NCI-H2107 treated with DMSO at 0.1 percent for 48 hours (cell line): ENCODE measurements around the gene CFAP45.
A peak's percentile ranks its signal among the peaks of the same experiment; 100 is the strongest.

Experiments
- DNase-seq: peaks from one replicate; lab custom pipeline; 2025; ENCODE audit not compliant: unreplicated experiment; lab: John Stamatoyannopoulos, UW

CFAP45 gene

DNA sequence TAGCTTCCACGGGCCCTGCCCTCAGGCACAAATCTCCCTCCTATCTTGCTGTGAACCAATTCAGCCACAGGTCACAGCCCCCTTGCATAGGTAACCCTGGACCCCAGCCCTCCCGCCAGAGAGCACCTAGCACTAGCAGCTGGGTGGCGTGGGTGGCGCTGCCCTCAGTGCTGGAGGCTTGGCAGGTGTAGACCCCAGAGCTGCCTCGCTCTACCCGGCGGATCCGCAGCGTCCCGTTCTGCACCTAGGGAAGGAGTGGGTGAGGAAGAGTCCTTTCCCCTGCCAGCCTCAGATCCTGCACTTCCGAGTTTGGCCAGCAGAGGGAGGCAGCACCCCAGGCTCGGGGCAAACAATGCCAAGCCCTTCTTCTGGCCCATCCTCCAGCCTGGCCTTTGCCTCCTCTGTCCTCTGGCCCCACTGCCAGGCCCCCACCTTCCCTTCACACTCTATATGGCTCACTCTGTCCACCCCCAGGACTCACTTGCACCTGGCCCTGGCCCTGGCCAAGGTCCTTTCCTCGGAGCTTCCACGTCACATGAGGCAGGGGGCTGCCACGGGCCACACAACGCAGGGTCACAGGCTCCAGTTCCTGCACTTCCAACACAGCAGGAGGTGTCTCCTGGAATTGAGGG lies 36.4 kb upstream of the CFAP45 start:
- peak; percentile 60 for DNase-seq

DNA sequence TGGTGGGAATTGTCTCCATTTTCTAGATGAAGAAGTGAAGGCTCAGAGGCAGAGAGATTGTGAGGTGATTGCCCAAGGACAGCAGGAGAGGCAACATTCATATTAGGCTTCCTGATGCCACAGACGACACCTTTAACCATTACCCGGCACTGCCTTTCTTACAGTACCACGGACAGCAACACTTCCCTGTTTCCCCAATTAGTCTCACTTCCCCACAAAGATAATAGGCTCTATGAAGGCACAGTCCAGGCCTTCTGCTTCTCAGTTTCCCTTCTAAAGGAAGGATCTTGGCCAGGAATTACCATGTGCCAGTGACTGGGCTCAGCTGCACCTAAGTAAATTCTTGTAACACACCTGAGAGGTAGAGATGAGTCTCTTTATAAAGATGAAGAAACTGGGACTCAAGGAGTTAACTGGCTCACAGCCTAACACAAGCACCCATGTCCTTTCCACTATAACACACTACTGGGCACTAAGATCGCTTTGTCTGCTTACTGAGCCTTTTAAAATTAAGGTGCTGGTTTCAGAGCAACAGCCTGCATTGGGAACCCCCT lies 35.8 kb upstream of the CFAP45 start:
- DNase-seq, result no peak

DNA sequence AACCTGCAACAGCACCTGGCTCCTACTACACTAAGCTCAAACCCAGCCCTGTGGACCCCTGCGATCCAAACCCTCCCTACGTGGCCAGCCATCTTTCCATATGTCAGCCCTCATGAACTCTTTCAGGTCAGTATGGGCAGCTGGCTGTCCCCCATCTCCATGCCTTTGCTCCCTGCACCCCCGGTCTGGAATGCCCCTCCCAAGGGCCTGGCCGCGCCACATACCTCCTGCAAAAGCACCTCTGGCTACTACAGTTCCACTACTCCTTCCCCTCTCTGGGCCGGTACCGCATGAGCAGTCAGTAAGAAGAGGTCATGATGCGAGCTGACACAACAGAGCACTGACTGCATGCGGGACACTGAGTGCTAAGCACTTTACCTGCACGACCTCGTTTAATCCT lies 35.3 kb upstream of the CFAP45 start:
- no peak for DNase-seq

DNA sequence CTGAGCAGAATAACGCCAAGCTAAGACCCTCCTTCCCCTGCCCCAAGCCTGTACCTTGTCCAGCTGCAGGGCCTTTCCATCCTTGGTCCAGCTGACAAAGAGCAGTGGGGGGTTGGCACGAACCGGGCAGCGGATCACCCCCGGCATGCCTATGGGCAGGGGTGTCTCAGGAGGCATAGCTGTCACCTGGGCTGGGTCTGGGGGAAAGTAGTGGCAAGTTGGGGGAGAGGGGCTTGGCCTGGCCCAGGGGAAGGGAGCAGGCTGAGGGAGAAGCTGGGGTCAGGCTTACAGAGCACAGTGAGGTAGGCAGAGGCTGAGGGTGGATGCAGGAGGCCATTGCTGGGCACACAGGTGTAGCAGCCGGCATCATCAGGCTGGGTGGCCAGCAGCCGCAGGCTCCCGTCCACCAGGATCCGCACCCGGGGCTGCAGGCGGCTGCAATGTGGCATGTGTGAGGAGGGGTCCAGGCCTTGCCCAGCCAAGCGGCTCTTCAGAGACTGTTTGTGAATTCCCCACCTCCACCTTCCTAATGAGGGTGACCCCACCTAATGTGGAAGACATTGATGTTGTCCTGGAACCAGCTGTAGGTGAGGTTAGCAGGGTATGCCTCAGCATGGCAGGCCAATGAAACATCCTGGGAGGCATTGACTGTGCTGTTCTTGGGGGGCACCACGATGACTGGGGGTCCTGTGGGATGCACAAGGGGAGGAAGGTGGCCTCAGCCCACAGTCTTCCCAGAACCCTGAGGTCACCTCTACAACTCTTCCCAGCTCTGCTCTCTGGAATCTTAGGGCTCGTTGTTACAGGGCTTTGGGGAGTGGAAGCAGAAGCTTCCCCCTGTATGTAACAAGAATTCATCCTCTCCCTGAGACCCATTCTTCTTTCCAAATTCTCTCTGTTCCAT lies 34.4 kb upstream of the CFAP45 start:
- DNase-seq, result no peak

DNA sequence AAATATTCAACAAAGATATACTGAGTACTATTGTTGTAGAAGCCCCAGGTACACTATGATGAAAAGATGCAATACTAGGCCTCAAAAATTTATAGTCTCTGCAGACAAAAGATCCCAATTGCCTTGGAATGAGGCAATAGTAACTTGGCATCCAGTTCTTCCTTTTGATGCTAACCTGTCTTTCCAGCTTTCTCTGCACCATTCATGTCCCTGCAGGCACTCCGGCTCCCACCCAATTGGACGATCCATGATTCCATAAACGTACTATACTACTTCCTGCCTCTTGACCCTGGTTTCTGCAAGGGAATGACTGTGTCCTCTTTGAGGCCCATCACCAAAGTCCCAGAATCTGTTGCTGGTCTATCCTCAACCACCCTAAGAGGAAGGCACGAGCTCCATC lies 33.4 kb upstream of the CFAP45 start:
- no peak for DNase-seq

DNA sequence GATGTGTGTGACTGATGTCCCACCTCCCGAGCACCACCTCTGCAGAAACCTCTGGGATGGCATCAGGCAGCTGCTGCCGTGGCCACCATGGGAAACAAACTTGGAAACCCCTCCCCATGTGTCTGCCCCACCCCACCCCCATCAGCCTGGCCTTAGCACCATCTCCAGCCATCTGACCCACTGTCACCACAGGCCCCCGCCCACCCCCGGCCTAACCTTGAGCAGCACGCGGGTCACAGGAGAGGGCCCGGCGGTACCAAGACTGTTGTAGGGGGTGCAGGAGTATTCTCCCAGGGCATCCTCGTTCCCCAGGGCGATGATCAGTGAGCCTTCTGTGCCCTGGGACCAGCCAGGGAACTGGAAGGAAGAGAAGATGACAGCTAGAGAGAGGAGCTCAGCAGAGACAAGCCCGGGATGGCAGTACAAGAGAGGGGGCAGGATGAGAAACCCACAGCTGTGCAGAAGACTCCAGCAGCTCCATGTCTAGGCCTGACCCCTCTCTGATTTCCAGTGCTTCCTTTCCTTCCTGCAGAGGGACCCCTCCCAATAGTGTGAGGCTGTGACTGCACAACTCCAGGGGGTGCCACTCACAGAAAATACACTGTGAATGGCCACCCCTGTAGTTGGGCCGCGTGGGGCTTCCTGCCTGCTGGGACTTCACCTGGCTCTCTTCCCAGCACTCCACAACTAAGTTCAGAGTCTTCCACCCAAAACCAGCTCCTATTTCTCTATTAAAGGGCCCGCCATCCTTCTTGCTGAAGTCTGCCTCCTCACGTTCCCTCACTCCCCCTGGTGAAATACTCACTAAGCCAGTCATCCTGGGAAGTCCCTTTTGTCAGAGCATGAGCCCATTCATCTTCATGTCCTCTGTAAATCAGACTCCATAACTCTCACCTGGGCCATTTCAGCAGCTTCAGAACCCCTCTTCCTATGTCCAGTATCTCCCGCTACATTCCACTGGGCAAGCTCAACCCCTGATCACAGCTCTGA lies 32.6 kb upstream of the CFAP45 start:
- no peak for DNase-seq

DNA sequence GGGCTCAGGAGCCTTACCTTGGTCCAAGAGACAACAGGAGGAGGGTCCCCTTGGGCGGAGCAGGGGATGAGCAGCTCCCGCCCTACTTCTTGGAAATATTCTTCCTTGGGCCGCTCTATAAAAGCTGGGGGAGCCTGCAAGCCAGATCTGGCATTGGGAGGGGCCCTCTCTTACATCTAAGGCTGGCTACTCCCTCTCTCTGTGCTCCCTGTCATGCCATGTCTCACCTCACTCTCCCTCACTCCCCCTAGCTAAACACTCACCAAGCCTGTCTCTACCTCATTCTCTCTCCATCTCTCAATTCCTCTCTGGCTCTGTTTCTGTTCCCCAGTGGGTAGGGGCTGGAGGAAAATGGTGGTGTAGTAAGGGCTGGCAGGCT lies 31.8 kb upstream of the CFAP45 start:
- no peak for DNase-seq

DNA sequence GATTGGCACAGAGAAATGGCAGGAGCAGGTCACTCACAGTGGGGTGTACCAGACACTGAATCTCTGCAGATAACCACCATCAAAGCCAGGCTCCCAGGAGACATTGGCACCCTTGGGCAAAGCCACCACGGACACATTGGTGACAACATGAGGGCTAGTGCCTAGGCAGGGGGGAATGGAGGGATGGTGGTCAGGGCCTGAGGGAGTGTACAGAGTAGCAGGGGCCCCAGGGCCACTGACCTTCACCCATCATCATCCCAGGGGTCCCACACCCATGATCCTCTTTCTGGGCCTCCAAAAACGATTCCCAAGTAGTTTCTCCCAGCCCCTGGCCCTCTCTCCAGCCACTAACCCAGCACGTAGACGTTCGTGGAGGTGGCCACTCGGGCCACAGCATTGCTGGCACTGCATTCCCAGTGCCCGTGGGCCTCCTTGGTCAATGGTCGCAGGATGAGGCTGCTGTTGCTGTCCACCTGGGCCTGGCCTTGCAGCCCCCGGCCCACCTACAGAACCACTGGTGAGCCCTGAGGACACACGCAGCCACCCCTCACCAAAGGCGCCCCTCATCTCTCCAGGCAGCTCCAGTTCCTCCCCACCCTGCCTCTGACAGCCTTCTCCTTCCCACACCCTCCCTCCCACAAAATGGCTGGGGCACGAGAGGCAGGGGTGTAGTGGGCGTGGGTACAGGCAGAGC lies 31.3 kb upstream of the CFAP45 start:
- DNase-seq, result no peak

DNA sequence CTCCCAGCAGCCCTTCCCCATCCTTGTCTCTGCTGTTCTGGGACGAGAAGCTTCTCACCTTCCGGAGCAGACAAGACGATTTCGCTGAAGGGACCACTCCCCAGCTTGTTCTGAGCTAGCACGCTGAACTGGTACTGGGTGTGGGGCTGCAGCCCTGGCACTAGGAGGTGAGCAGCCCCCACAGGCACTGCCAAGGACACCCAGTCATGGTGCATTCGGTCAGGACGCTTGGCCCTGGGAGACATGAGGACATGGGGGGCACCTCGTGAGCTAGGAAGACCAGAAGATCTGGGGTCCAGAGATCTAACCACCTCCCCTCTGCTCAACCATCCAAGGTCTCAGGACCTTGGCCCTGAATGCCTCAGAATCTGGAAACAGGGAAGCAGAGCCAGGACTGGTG lies 30.7 kb upstream of the CFAP45 start:
- no peak for DNase-seq

DNA sequence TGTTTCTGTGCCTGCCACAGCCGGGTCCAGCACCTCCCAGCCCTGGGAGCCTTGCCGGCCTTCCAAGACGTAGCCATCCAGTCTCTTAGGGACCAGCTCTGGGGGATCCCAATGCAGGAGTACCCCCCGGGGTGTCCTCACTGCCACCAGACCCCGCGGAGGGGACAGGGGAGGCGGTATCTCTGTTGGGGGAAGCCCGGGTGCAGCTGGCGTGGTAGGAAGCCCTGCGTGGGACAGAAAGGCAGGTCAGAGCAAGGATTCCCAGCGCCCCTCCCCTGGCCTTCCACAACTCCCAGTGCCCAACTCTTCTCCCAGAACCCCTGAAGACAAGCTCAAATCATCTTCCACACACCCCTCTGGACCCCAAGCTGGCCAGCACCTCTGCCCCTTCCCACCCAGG lies 30.3 kb upstream of the CFAP45 start:
- DNase-seq, result no peak

DNA sequence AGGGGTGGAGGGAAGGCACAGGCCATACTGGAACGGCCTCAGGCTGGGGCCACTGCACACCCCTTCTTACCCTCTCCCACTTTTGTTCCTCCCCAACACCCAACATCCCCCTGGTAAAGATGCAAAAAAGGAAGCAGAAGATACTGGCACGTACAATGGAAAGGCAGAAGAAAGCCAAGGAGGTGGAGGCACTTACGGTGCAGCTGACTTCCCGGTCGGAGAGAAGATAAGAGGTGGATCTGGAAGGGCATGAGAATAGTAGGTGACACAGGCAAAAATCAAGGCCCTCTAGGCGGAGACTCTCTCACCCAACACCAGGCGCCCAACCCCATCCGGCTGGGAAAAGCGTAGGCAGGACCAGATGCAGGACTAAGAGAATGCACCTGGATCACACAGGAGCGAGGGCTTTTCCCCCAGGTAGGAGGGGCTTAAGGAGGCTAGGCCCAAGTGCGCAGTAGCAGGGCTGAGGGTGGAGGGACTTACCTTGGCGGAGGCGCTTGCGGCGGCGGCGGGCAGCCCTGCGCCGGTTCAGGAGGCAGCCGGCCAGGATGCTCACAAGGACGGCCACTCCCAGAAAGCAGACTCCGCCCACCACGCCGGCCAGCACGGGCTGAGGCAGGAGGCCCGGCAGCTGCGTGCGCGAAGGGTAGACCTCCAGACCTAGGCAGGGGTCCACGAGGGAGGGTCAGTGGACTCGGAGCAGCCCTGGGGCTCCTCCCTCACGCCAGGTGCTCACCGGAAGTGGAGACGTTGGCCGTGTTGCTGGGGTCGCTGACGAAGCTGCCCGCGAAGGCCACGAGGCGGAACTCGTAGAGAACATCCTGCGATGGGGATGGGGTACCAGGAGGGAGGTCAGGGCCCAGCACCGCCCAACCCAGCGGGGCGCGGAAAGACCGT lies 29.4 kb upstream of the CFAP45 start:
- DNase-seq, result no peak

DNA sequence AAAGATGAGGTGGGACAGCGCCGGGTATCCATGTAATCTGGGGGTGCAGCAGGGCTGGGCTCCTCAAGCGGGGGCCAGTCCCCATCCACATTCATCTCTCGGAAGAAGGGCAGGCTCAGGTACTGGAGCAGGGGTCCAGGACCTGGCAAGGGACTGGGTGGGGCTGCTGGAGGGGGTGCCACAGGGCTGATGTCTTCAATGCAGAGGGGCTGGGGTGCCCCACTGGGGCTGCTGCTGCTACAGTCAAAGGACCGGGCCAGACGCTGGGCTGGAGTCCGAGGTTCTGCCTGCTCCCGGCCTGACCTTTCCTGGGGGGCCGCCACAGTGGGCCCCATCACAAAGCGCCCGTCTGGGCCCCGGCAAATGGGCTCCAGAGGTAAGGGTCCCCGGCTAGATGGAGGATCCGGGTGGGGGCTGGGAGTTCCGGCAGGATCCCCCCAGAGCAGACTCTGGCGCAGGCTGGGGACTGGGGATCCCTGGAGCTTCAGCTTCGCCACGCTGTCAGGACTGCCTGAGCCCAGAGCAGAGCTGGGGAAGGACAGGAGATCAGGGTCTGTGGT lies 28.6 kb upstream of the CFAP45 start:
- DNase-seq, result no peak

DNA sequence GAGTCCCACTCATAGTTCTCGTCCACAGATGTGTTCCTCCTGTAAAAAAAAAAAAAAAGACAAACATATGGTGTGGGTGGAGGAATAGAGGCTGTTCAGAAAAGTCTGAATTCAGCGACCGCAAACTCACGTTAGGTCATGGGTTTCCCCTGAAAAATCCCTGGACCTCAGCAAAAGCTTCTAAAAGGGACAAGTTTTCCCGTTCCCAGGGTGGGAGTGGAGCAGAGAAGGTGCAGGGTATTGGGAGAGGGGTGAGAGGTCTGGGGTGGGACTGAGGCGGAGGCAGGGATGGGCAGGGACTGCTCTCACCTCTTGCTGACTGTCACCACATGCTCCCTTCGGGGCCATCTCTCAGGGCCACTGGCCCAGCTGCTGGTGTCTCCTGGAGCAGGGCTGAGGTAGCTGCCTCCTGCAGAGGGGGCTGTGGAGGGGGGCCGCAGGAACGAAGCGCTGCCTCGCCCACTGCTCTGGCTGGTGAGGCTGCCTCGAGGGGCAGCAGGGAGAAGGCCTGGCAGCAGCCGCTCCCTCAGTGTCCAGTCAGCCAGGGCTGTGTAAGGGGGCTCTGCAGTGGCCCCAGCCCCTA lies 28.0 kb upstream of the CFAP45 start:
- DNase-seq, result no peak

DNA sequence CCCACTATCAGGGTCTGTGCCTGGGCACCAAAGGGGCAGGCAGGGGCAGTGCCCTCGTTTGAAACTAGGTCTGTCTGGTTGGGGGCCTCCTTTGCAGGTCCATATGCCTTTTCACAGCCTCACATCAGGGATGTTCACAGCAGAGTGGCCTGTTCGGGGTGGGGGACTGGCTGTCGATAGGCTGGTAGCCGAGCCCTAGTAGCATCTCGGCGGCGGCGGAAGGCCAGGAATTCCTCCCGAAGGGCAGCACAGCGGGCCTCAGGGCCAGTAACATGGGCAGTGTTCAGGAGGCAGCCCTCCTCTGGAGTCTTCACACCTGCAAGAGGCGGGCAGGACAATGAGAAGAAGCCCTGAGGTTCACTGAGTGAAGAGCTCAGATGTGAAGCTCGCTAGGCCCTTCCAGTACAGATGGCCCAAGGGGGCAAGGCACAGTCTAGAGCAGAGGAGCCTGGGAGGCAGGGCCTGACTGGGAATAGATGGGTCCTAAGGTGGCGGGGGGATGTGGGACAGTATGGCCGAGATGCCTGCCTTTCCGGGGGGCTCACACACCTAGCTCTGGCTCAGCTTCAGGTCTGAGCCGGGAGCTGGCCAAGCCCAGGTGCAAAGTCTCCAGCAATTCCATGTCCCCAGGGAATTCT lies 27.4 kb upstream of the CFAP45 start:
- DNase-seq, result no peak

DNA sequence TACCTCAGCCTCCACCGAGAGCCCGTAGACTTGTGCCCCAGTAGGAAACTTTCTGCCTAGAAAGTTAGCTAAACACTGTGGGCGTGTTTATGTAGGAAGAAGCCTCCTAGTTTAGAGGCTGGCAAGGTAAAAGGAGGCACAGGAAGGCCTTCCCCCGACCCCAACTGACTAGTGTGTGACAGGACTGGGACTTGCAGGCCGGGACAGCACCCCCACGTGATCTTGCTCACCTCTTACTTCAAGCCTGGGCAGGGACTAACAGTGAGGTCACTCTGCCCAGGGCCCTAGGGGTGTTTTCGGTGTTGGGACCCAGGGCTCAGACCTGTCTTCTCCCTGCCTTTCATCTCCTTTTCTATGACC lies 25.7 kb upstream of the CFAP45 start:
- no peak for DNase-seq

DNA sequence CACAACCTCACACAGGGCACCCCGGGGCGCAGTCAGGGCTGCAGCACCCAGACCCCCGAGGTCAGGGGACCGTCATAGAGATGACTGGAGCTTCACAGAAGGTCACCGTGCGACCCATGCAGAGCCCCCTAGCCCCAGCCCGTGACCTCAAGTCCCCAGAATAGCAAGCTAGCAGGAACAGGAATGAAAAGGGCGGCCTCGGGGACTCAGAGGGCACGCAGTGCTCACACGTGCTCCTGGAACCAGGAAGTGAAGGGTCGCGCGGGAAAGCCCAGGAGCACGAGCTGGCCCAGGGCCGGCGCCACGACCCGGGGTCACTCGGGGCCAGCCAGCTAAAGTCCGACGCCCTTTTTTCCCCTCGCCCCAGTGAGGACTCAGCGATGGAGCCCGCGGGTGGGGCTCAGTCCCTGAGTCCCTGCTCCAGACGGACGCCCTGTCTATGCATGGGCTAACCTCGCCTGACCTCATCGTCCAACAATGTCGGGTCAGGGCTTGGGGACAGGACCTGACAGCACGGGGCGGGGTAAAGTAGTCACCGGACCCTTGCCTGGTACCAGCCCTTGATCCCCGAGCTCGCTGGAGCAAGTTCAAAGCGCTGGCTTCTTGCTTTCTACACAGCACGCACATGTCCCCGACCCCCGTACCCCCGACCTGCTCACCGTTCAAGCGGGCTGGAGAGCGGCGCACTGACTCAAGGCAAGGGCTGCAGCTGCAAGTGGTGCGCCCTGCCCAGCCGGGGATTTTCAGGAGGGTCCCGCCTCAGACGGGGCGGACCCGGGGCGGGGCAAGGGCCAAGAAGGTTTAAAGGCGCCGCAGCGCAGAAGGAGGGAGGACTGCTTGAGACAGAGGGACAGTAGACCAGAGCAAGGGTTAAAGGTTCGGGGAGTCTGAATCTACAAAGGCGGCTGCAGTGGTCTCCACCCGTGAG lies 25.1 kb upstream of the CFAP45 start, which contains the start of gene TAGLN2:
TAGLN2 (minus strand) TSS at position 717 of the 928 bp plus-strand sequence. CDS start 4,998 bp downstream, outside the sequence.
- DNase-seq, result peak; percentile 46
